ENCODE measurements around the gene LAPTM5.
"Not testable (repeated sequence)": the region's sequence is repeated elsewhere in the genome, so short reads cannot be mapped to it uniquely, and the experiment has no call there.

Gene LAPTM5

GRCh38 chr1:30768830-30769718 lies 11.5 kb upstream of the LAPTM5 start:
- Mint-ChIP-seq H3K4me1 (peaks cover 8% of the 10 kb centered on the region), H3K27ac (peak overlapping the region; percentile 24), H3K4me3 (no peak overlapping the region), H3K36me3 (no peaks in the 10 kb centered on the region), H3K27me3 (no peaks in the 10 kb centered on the region), H3K9me3 (no peaks in the 10 kb centered on the region)
- ATAC-seq (ENCODE audit: low read depth) (no peak), DNase-seq (ENCODE audit: low spot score in 2 of 2) (no peak)

- Mint-ChIP-seq H3K36me3 (no peaks in the 10 kb centered on the region), H3K27ac (peak overlapping the region; percentile 24), H3K4me1 (peaks cover 5% of the 10 kb centered on the region), H3K9me3 (no peaks in the 10 kb centered on the region), H3K4me3 (no peak overlapping the region), H3K27me3 (no peaks in the 10 kb centered on the region)
- DNase-seq (ENCODE audit: low spot score in 2 of 2) = no peak
- ATAC-seq (ENCODE audit: low read depth) = no peak
Observed at GRCh38 chr1:30768159-30768829, 10.7 kb upstream of the LAPTM5 start.

GRCh38 chr1:30766948-30767347 lies 9.4 kb upstream of the LAPTM5 start:
- H3K27ac Mint-ChIP-seq; H3K9me3 Mint-ChIP-seq; H3K4me3 Mint-ChIP-seq; DNase-seq (ENCODE audit: low spot score in 2 of 2); H3K27me3 Mint-ChIP-seq; ATAC-seq (ENCODE audit: low read depth); H3K36me3 Mint-ChIP-seq: not testable (repeated sequence)
- H3K4me1 Mint-ChIP-seq = peaks cover 15% of the 10 kb centered on the region

- Mint-ChIP-seq H3K4me3 (no peak overlapping the region), H3K36me3 (no peaks in the 10 kb centered on the region), H3K9me3 (no peaks in the 10 kb centered on the region), H3K27me3 (no peaks in the 10 kb centered on the region), H3K27ac (no peak overlapping the region), H3K4me1 (peaks cover 24% of the 10 kb centered on the region)
- DNase-seq (ENCODE audit: low spot score in 2 of 2) = no peak
- no peak for ATAC-seq (ENCODE audit: low read depth)
Observed at GRCh38 chr1:30765556-30766434, 8.2 kb upstream of the LAPTM5 start.

GRCh38 chr1:30764939-30765555 lies 7.5 kb upstream of the LAPTM5 start:
- no peak overlapping the region for H3K27ac Mint-ChIP-seq
- H3K4me1 Mint-ChIP-seq = peaks cover 29% of the 10 kb centered on the region
- ATAC-seq (ENCODE audit: low read depth) (no peak), DNase-seq (ENCODE audit: low spot score in 2 of 2) (no peak)
- H3K27me3 Mint-ChIP-seq = no peaks in the 10 kb centered on the region
- H3K36me3 Mint-ChIP-seq = no peaks in the 10 kb centered on the region
- H3K9me3 Mint-ChIP-seq = no peaks in the 10 kb centered on the region
- no peak overlapping the region for H3K4me3 Mint-ChIP-seq

GRCh38 chr1:30764396-30764795 lies 6.8 kb upstream of the LAPTM5 start:
- no peak for ATAC-seq (ENCODE audit: low read depth)
- Mint-ChIP-seq H3K27ac (no peak overlapping the region), H3K36me3 (no peaks in the 10 kb centered on the region), H3K4me1 (peaks cover 35% of the 10 kb centered on the region), H3K9me3 (no peaks in the 10 kb centered on the region), H3K27me3 (no peaks in the 10 kb centered on the region), H3K4me3 (no peak overlapping the region)
- DNase-seq (ENCODE audit: low spot score in 2 of 2) = no peak

- no peak for DNase-seq (ENCODE audit: low spot score in 2 of 2)
- Mint-ChIP-seq H3K9me3 (no peaks in the 10 kb centered on the region), H3K4me1 (peaks cover 39% of the 10 kb centered on the region), H3K27me3 (no peaks in the 10 kb centered on the region), H3K36me3 (no peaks in the 10 kb centered on the region), H3K27ac (no peak overlapping the region), H3K4me3 (no peak overlapping the region)
- ATAC-seq (ENCODE audit: low read depth) = no peak
Observed at GRCh38 chr1:30763651-30764248, 6.2 kb upstream of the LAPTM5 start.

- Mint-ChIP-seq H3K4me3 (peak overlapping the region; percentile 3), H3K27ac (peak overlapping the region; percentile 94), H3K4me1 (peaks cover 45% of the 10 kb centered on the region), H3K9me3 (no peaks in the 10 kb centered on the region), H3K27me3 (no peaks in the 10 kb centered on the region), H3K36me3 (no peaks in the 10 kb centered on the region)
- ATAC-seq (ENCODE audit: low read depth) (no peak), DNase-seq (ENCODE audit: low spot score in 2 of 2) (no peak)
Observed at GRCh38 chr1:30762930-30763650, 5.5 kb upstream of the LAPTM5 start.

- peak; percentile 68 for ATAC-seq (ENCODE audit: low read depth)
Observed at GRCh38 chr1:30762152-30762929, 4.8 kb upstream of the LAPTM5 start.

GRCh38 chr1:30761381-30762151 lies 4.0 kb upstream of the LAPTM5 start:
- ATAC-seq (ENCODE audit: low read depth) (no peak), DNase-seq (ENCODE audit: low spot score in 2 of 2) (no peak)
- peak overlapping the region; percentile 66 for H3K4me3 Mint-ChIP-seq
- H3K27me3 Mint-ChIP-seq = no peaks in the 10 kb centered on the region
- peaks cover 5% of the 10 kb centered on the region for H3K36me3 Mint-ChIP-seq
- H3K4me1 Mint-ChIP-seq = peaks cover 48% of the 10 kb centered on the region
- H3K9me3 Mint-ChIP-seq = no peaks in the 10 kb centered on the region
- H3K27ac Mint-ChIP-seq = peak overlapping the region; percentile 94

More at GRCh38 chr1:30762152-30762929, 4.8 kb upstream of the LAPTM5 start:
- Mint-ChIP-seq H3K27ac (peak overlapping the region; percentile 94), H3K36me3 (peaks cover 1% of the 10 kb centered on the region), H3K4me1 (peaks cover 46% of the 10 kb centered on the region), H3K4me3 (peak overlapping the region; percentile 33), H3K9me3 (no peaks in the 10 kb centered on the region), H3K27me3 (no peaks in the 10 kb centered on the region)
- DNase-seq (ENCODE audit: low spot score in 2 of 2) = peak in 1 of 2 donors; percentile 43

GRCh38 chr1:30760596-30761324 lies 3.2 kb upstream of the LAPTM5 start:
- ATAC-seq (ENCODE audit: low read depth) = no peak
- Mint-ChIP-seq H3K4me3 (peak overlapping the region; percentile 66), H3K9me3 (no peaks in the 10 kb centered on the region), H3K4me1 (peaks cover 50% of the 10 kb centered on the region), H3K27ac (peak overlapping the region; percentile 94), H3K27me3 (no peaks in the 10 kb centered on the region), H3K36me3 (peaks cover 6% of the 10 kb centered on the region)
- no peak for DNase-seq (ENCODE audit: low spot score in 2 of 2)

Measured in memory B cell (primary cell).